HG03457 (cell line): ENCODE measurements around the gene TERT.
"Not testable (repeated sequence)": the region's sequence is repeated elsewhere in the genome, so short reads cannot be mapped to it uniquely, and the experiment has no call there.

Experiments
- ATAC-seq: cut with Tn5 transposase; IDR thresholded peaks from one replicate; pipeline ENCODE4 v1.9.1; 2021; ENCODE audit warnings: moderate number of reproducible peaks; ENCODE audit not compliant: unreplicated experiment

TERT gene

GRCh38 chr5:1297243-1297642 is 2.4 kb upstream of the TERT start:
- no peak for ATAC-seq

DNA sequence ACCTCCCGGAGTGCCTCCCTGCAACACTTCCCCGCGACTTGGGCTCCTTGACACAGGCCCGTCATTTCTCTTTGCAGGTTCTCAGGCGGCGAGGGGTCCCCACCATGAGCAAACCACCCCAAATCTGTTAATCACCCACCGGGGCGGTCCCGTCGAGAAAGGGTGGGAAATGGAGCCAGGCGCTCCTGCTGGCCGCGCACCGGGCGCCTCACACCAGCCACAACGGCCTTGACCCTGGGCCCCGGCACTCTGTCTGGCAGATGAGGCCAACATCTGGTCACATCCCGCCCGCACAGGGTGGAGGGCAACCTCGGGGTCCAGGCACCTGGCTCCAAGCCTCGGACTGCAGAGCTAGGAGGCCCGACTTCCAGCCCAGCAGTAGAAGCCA is 776 bp upstream of the TERT start:
- ATAC-seq: no peak

DNA sequence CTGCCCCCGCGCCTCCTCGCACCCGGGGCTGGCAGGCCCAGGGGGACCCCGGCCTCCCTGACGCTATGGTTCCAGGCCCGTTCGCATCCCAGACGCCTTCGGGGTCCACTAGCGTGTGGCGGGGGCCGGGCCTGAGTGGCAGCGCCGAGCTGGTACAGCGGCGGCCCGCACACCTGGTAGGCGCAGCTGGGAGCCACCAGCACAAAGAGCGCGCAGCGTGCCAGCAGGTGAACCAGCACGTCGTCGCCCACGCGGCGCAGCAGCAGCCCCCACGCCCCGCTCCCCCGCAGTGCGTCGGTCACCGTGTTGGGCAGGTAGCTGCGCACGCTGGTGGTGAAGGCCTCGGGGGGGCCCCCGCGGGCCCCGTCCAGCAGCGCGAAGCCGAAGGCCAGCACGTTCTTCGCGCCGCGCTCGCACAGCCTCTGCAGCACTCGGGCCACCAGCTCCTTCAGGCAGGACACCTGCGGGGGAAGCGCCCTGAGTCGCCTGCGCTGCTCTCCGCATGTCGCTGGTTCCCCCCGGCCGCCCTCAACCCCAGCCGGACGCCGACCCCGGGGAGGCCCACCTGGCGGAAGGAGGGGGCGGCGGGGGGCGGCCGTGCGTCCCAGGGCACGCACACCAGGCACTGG is 548 bp downstream of the TERT start:
- no peak for ATAC-seq

DNA sequence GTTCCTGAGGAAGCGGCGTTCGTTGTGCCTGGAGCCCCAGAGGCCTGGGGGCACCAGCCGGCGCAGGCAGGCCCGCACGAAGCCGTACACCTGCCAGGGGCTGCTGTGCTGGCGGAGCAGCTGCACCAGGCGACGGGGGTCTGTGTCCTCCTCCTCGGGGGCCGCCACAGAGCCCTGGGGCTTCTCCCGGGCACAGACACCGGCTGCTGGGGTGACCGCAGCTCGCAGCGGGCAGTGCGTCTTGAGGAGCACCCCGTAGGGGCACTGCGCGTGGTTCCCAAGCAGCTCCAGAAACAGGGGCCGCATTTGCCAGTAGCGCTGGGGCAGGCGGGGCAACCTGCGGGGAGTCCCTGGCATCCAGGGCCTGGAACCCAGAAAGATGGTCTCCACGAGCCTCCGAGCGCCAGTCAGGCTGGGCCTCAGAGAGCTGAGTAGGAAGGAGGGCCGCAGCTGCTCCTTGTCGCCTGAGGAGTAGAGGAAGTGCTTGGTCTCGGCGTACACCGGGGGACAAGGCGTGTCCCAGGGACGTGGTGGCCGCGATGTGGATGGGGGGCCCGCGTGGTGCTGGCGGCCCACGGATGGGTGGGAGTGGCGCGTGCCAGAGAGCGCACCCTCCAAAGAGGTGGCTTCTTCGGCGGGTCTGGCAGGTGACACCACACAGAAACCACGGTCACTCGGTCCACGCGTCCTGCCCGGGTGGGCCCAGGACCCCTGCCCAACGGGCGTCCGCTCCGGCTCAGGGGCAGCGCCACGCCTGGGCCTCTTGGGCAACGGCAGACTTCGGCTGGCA is 1.3 kb downstream of the TERT start:
- no peak for ATAC-seq

DNA sequence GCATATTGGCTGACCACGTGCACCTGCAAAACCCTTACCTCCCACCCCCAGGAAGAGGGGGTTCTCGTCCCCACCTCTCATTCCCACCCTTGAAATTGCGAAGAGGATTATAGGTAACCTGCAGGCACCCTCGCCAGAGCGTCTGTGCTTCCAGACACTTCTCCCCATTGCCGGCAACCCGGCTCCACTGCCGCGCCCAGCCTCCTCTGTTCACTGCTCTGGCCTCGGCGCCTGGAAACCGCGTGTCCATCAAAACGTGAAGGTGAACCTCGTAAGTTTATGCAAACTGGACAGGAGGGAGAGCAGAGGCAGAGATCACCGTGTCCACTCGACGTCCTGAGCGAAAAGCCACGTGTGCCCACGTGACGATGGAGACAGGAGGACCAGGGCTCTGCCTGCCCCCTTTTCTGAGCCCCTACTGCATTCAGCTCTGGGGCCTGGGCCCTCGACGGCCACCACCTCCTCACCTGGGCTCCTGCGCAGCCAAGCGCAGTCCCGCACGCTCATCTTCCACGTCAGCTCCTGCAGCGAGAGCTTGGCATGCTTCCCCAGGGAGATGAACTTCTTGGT is 1.9 kb downstream of the TERT start:
- no peak for ATAC-seq

DNA sequence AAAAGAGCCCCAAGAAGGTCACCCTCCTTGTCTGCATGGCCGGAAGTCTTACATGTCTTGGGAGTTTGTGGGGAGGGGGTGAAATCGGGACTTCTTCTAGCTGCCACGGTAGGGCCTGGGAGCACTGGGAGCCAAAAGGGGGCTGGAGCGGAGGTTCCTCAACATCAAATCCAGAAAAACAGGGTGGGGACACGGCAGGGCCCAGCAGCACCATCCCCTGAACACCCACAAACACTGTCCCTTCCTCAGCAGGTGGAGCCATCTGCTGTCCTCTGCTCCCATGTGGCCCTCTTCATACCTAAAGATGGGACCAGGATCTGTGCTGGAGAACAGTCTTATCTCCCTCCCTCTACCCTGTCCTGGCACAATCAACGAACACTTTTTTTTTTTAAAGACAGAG is 2.7 kb downstream of the TERT start:
- ATAC-seq: no peak

- no peak for ATAC-seq
These were observed 3.2 kb downstream of the TERT start for GRCh38 chr5:1291611-1292080.

DNA sequence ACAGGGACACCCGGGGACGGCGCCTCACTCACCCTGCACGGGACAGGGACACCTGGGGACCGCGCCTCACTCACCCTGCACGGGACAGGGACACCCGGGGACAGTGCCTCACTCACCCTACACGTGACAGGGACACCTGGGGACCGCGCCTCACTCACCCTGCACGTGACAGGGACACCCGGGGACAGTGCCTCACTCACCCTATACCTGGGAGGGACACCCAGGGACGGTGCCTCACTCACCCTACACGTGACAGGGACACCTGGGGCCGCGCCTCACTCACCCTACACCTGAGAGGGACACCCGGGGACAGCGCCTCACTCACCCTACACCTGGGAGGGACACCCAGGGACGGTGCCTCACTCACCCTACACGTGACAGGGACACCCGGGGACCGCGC is 3.9 kb downstream of the TERT start:
- not testable (repeated sequence) for ATAC-seq

DNA sequence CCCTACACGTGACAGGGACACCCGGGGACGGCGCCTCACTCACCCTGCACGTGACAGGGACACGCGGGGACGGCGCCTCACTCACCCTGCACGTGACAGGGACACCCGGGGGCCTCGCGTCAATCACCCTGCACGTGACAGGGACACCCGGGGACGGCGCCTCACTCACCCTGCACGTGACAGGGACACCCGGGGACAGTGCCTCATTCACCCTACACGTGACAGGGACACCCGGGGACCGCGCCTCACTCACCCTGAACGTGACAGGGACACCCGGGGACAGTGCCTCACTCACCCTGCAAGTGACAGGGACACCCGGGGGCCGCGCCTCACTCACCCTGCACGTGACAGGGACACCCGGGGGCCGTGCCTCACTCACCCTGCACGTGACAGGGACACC is 5.3 kb downstream of the TERT start:
- not testable (repeated sequence) for ATAC-seq

DNA sequence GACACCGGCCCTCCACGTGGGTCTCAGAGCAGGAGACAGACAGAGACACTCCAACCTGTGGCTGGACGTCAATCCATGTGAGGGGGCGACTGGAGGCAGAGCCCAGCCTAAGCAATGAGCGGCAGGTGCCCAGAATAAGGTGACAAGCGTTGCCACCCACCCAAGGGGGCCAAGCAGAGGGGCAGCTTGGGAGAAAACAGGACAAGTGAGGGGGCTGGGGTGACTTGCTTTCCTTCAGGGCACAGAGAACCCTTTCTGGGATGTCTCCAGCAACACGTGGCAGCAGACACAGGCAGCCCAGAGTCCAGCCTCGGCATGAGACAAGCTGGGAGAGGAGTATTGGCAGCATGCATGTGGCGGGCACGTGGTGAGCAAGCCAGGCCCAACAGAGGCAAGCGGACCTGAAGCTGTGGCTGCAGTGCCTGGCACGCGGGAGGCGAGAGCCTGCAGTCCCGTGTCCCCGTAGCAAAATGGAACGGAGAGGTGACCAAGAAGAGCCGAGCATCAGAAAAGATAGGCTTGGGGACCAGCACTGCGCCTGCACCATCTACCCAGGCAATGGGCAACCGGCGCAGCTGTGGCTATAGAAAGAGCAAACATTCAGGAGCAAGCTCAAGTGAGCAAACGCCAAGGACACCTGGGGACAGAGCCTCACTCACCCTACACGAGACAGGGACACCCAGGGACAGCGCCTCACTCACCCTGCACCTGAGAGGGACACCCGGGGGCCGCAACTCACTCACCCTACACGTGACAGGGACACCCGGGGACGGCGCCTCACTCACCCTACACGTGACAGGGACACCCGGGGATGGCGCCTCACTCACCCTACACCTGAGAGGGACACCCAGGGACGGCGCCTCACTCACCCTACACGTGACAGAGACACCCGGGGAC is 6.2 kb downstream of the TERT start:
- no peak for ATAC-seq

GRCh38 chr5:1285883-1286291 is 9.0 kb downstream of the TERT start:
- no peak for ATAC-seq

GRCh38 chr5:1285141-1285540 is 9.7 kb downstream of the TERT start:
- ATAC-seq: no peak

DNA sequence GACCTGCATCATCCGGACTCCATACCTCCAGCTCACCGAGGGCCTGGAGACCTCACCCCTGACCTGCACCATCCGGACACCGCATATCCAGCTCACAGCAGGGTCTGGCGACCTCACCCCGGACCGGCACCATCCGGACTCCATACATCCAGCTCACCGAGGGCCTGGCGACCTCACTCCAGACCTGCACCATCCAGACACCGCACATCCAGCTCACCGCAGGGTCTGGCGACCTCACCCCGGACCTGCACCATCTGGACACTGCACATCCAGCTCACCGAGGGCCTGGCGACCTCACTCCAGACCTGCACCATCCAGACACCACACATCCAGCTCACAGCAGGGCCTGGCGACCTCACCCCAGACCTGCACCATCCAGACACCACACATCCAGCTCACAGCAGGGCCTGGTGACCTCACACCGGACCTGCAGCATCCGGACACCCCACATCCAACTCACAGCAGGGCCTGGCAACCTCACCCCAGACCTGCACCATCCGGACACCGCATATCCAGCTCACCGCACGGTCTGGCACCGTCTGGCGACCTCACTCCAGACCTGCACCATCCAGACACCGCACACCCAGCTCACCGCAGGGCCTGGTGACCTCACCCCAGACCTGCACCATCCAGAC is 10.4 kb downstream of the TERT start:
- ATAC-seq: not testable (repeated sequence)

- ATAC-seq: not testable (repeated sequence)
These were observed 11.2 kb downstream of the TERT start for GRCh38 chr5:1283729-1284041.

- not testable (repeated sequence) for ATAC-seq
These were observed 11.7 kb downstream of the TERT start for GRCh38 chr5:1282993-1283728.

- ATAC-seq: no peak
These were observed 12.5 kb downstream of the TERT start for GRCh38 chr5:1282131-1282992.

DNA sequence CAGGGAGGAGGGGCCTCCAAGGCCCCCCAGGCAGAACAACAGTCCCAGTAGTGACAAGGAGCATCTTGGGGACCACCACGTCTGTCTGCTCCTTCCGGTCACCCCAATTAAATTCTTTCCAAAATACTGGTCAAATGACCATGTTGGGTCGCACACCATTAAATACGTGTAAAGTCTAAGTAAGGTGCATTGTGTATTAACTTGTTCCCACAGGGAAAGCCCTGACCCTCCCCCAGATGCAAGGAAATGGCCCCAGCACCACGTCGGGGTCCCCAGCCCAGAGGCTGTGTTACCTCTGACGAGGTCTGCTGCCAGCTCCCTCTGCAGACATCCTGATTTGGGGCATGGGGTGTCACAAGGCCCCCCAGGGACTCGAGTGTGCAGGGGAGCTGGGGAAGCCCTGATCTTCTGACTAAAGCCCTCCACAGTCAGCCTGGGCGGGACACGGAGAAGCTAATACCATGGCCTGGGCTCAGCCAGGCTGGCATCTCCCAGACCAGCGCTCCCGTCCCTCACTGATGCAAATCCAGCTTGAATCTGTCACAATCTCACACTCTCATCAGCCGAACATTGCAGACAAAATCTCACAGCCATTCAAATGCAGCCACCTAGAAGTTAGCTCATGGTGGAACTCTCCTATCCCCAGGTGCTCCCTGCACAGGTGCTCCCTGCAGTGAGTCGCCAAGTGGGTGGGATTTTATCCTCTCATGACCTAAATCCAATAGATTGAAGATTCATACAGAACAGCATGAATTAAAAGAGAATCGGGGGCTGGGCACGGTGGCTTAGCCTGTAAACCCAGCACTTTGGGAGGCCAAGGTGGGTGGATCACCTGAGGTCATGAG is 13.6 kb downstream of the TERT start:
- no peak for ATAC-seq
